GM19467 (cell line): ENCODE data around the gene RASGEF1C.
"Not testable (repeated sequence)": the region's sequence is repeated elsewhere in the genome, so short reads cannot be mapped to it uniquely, and the experiment has no call there.

Experiments
- ATAC-seq: cut with Tn5 transposase; IDR thresholded peaks from one replicate; pipeline ENCODE4 v1.9.1; 2021; ENCODE audit warnings: mild to moderate bottlenecking, moderate library complexity; ENCODE audit not compliant: unreplicated experiment

RASGEF1C gene

GRCh38 chr5:180211761-180212035 lies 2.7 kb upstream of the RASGEF1C start:
- no peak for ATAC-seq

- ATAC-seq = no peak
Observed at GRCh38 chr5:180210961-180211760, 2.1 kb upstream of the RASGEF1C start.

GRCh38 chr5:180210077-180210476 lies 1.1 kb upstream of the RASGEF1C start:
- ATAC-seq = not testable (repeated sequence)

- ATAC-seq = peak; percentile 25
Observed at GRCh38 chr5:180208435-180209081, 453 bp downstream of the RASGEF1C start.

- ATAC-seq = no peak
Observed at GRCh38 chr5:180208038-180208434, 975 bp downstream of the RASGEF1C start.

GRCh38 chr5:180207593-180207992 lies 1.4 kb downstream of the RASGEF1C start:
- no peak for ATAC-seq

GRCh38 chr5:180206993-180207392 lies 2.0 kb downstream of the RASGEF1C start:
- no peak for ATAC-seq

GRCh38 chr5:180205916-180206315 lies 3.1 kb downstream of the RASGEF1C start:
- no peak for ATAC-seq

- ATAC-seq = no peak
Observed at GRCh38 chr5:180204276-180204819, 4.7 kb downstream of the RASGEF1C start.

GRCh38 chr5:180202939-180203573 lies 6.0 kb downstream of the RASGEF1C start:
- no peak for ATAC-seq

- ATAC-seq = no peak
Observed at GRCh38 chr5:180201051-180201987, 7.7 kb downstream of the RASGEF1C start.

GRCh38 chr5:180199390-180199789 lies 9.6 kb downstream of the RASGEF1C start:
- ATAC-seq = no peak

- ATAC-seq = no peak
Observed at GRCh38 chr5:180198208-180198607, 10.8 kb downstream of the RASGEF1C start.

GRCh38 chr5:180197016-180197702 lies 11.9 kb downstream of the RASGEF1C start:
- no peak for ATAC-seq

- no peak for ATAC-seq
Observed at GRCh38 chr5:180194410-180195345, 14.3 kb downstream of the RASGEF1C start.

GRCh38 chr5:180193749-180194375 lies 15.1 kb downstream of the RASGEF1C start:
- no peak for ATAC-seq

- no peak for ATAC-seq
Observed at GRCh38 chr5:180191716-180192115, 17.3 kb downstream of the RASGEF1C start.

GRCh38 chr5:180187767-180188166 lies 21.2 kb downstream of the RASGEF1C start:
- ATAC-seq = no peak

GRCh38 chr5:180180846-180181245 lies 28.2 kb downstream of the RASGEF1C start:
- ATAC-seq = no peak
